ENCODE data around the gene EPO. TPM values are rescaled to one million over a fixed set of nuclear protein-coding genes. Genes with fewer than 3 reads are reported as not detected.

The EPO gene
- total RNA-seq, 4 donors from 2014 or later, result not detected

GRCh38 chr7:100765250-100765649 lies 45.0 kb downstream of the EPO start:
- TF ChIP-seq, protein P1, sequence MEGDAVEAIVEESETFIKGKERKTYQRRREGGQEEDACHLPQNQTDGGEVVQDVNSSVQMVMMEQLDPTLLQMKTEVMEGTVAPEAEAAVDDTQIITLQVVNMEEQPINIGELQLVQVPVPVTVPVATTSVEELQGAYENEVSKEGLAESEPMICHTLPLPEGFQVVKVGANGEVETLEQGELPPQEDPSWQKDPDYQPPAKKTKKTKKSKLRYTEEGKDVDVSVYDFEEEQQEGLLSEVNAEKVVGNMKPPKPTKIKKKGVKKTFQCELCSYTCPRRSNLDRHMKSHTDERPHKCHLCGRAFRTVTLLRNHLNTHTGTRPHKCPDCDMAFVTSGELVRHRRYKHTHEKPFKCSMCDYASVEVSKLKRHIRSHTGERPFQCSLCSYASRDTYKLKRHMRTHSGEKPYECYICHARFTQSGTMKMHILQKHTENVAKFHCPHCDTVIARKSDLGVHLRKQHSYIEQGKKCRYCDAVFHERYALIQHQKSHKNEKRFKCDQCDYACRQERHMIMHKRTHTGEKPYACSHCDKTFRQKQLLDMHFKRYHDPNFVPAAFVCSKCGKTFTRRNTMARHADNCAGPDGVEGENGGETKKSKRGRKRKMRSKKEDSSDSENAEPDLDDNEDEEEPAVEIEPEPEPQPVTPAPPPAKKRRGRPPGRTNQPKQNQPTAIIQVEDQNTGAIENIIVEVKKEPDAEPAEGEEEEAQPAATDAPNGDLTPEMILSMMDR (IDR thresholded peaks at IDR 0.05; ENCODE audit: low read depth), result no peak

DNA sequence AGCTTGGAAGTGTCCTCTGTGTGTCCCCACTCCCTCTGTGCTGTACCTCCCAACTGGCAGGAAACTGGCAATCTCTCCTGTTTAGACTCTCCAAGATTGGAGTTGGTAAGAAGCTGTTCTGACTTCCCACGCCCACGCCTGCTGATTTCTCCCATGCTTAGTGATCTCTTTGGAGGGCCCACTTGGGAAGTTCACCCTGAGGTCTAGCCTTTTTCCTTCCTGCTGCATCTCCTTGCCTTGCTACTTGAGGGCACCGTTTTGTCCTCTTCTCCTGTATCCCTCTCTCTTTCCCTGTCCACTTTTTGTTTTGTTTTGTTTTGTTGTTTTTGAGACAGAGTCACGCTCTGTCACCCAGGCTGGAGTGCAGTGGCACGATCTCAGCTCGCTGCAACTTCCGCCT lies 48.5 kb downstream of the EPO start:
- TF ChIP-seq, protein P1 (IDR thresholded peaks at IDR 0.05; ENCODE audit: low read depth), result no peak

Other genes with a start within 250 kb of the EPO start
- gene TSC22D4, start 241.3 kb upstream of the EPO start, total RNA-seq, result 10 to 100 TPM; 17.0 to 35.6 (median 19.1) TPM
- gene NYAP1, start 236.5 kb upstream of the EPO start, total RNA-seq, result under 1 TPM in 2 of 4 donors, not detected in 2; 0.17 to 0.22 TPM
- 10 to 100 TPM in 2 of 4 donors, 1 to 10 TPM in 2; 3.4 to 24.3 (median 7.1) TPM for gene AGFG2, start 181.3 kb upstream of the EPO start, total RNA-seq
- gene SAP25, start 146.6 kb upstream of the EPO start, total RNA-seq, result under 1 TPM in 1 of 4 donors, not detected in 3; 0.66 TPM
- 10 to 100 TPM; 28.0 to 73.6 (median 51.3) TPM for gene LRCH4, start 134.3 kb upstream of the EPO start, total RNA-seq
- under 1 TPM in 2 of 4 donors, not detected in 2; 0.34 to 0.44 TPM for gene FBXO24, start 134.1 kb upstream of the EPO start, total RNA-seq
- 10 to 100 TPM; 10.3 to 58.6 (median 27.8) TPM for gene PCOLCE, start 118.1 kb upstream of the EPO start, total RNA-seq
- 10 to 100 TPM in 2 of 4 donors, 1 to 10 TPM in 2; 4.8 to 15.3 (median 11.7) TPM for gene MOSPD3, start 107.9 kb upstream of the EPO start, total RNA-seq
- under 1 TPM in 3 of 4 donors, not detected in 1; 0.49 to 0.94 (median 0.88) TPM for gene TFR2, start 78.9 kb upstream of the EPO start, total RNA-seq
- not detected for gene ACTL6B, start 64.0 kb upstream of the EPO start, total RNA-seq
- 100 to 1,000 TPM; 148 to 232 (median 186) TPM for gene GNB2, start 46.7 kb upstream of the EPO start, total RNA-seq
- gene GIGYF1, start 26.2 kb upstream of the EPO start, total RNA-seq, result 10 to 100 TPM in 3 of 4 donors, 1 to 10 TPM in 1; 9.0 to 44.3 (median 20.0) TPM
- 10 to 100 TPM; 14.1 to 32.8 (median 19.4) TPM for gene POP7, start 14.3 kb upstream of the EPO start, total RNA-seq
- gene ZAN, start 13.1 kb downstream of the EPO start, total RNA-seq, result not detected
- gene EPHB4, start 107.1 kb downstream of the EPO start, total RNA-seq, result 10 to 100 TPM in 3 of 4 donors, 1 to 10 TPM in 1; 9.5 to 53.7 (median 14.7) TPM
- gene SLC12A9, start 132.2 kb downstream of the EPO start, total RNA-seq, result 10 to 100 TPM in 3 of 4 donors, 1 to 10 TPM in 1; 8.2 to 13.9 (median 11.8) TPM
- gene TRIP6, start 146.9 kb downstream of the EPO start, total RNA-seq, result 10 to 100 TPM; 24.9 to 53.5 (median 43.1) TPM
- 10 to 100 TPM; 27.9 to 84.4 (median 39.7) TPM for gene SRRT, start 154.6 kb downstream of the EPO start, total RNA-seq
- 1 to 10 TPM in 3 of 4 donors, not detected in 1; 1.0 to 6.0 (median 4.6) TPM for gene UFSP1, start 169.2 kb downstream of the EPO start, total RNA-seq
- under 1 TPM in 2 of 4 donors, not detected in 2; 0.66 to 0.68 TPM for gene ACHE, start 175.4 kb downstream of the EPO start, total RNA-seq
- gene MUC3A, start 229.1 kb downstream of the EPO start, total RNA-seq, result under 1 TPM; under 0.01 to 0.94 (median 0.24) TPM
- under 1 TPM; under 0.01 to 0.34 (median 0.08) TPM for gene MUC12, start 249.1 kb downstream of the EPO start, total RNA-seq